HEK293T (cell line): ENCODE results near the gene IFI6.

Experiments used
- FOXM1 ChIP-seq: fragments of 450-650 bp; IDR thresholded peaks from 2 replicates; pipeline ENCODE4 v1.6.1; 2017; ENCODE audit warnings: mild to moderate bottlenecking, borderline replicate concordance
- ZNF384 ChIP-seq: fragments of 450-650 bp; IDR thresholded peaks from 2 replicates; pipeline ENCODE4 v1.6.1; 2016

DNA sequence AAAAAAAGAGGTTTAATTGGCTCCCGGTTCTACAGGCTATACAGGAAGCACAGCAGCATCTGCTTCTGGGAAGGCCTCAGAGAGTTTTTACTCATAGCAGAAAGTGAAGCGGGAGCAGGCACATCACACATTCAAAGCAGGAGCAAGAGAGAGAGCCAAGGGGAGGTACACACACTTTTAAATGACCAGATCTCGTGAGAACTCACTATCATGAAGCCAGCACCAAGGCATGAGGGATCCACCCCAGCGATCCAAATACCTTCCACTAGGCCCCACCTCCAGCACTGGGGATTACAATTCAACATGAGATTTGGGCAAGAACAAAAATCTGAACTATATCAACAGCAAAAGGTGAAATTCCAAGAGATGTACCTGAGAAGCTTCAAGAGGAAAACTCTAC is 33.0 kb upstream of the IFI6 start:
- no peak for TF ChIP-seq FOXM1
- no peak for TF ChIP-seq ZNF384
